ENCODE results near the gene PLIN4. TPM values are rescaled to one million over a fixed set of nuclear protein-coding genes. Genes with fewer than 3 reads are reported as not detected.
"Not testable (repeated sequence)": the region's sequence is repeated elsewhere in the genome, so short reads cannot be mapped to it uniquely, and the experiment has no call there.

The PLIN4 gene
- total RNA-seq, 2 donors from 2014 or later: 0.05 TPM; not detected in 1

GRCh38 chr19:4539169-4539692 lies 20.9 kb upstream of the PLIN4 start:
- Mint-ChIP-seq H3K4me3 (no peak overlapping the region), H3K36me3 (ENCODE audit: low read depth) (no peaks in the 10 kb centered on the region), H3K27me3 (peaks cover 8% of the 10 kb centered on the region), H3K9me3 (no peaks in the 10 kb centered on the region), H3K27ac (no peak overlapping the region), H3K4me1 (no peaks in the 10 kb centered on the region)
- ATAC-seq (replicated peaks): no peak

GRCh38 chr19:4538601-4538954 lies 20.3 kb upstream of the PLIN4 start:
- Mint-ChIP-seq H3K9me3 (no peaks in the 10 kb centered on the region), H3K4me1 (no peaks in the 10 kb centered on the region), H3K4me3 (no peak overlapping the region), H3K27me3 (peaks cover 8% of the 10 kb centered on the region), H3K27ac (no peak overlapping the region), H3K36me3 (ENCODE audit: low read depth) (no peaks in the 10 kb centered on the region)
- ATAC-seq (replicated peaks): no peak

- no peak overlapping the region for H3K4me3 Mint-ChIP-seq
- no peak overlapping the region for H3K27ac Mint-ChIP-seq
- no peak for ATAC-seq (replicated peaks)
- no peaks in the 10 kb centered on the region for H3K9me3 Mint-ChIP-seq
- H3K4me1 Mint-ChIP-seq: no peaks in the 10 kb centered on the region
- peaks cover 12% of the 10 kb centered on the region for H3K27me3 Mint-ChIP-seq
- H3K36me3 Mint-ChIP-seq (ENCODE audit: low read depth): no peaks in the 10 kb centered on the region
These were observed 19.8 kb upstream of the PLIN4 start for GRCh38 chr19:4537953-4538600.

- Mint-ChIP-seq H3K4me1 (no peaks in the 10 kb centered on the region), H3K27ac (no peak overlapping the region), H3K9me3 (no peaks in the 10 kb centered on the region), H3K4me3 (no peak overlapping the region), H3K27me3 (peaks cover 12% of the 10 kb centered on the region), H3K36me3 (ENCODE audit: low read depth) (no peaks in the 10 kb centered on the region)
- ATAC-seq (replicated peaks): no peak
These were observed 18.5 kb upstream of the PLIN4 start for GRCh38 chr19:4536798-4537197.

- Mint-ChIP-seq H3K4me1 (no peaks in the 10 kb centered on the region), H3K27ac (no peak within 1 kb of the TSS), H3K27me3 (peaks cover 12% of the 10 kb centered on the region), H3K9me3 (no peaks in the 10 kb centered on the region), H3K36me3 (ENCODE audit: low read depth) (no peaks in the 10 kb centered on the region), H3K4me3 (no peak within 1 kb of the TSS)
- ATAC-seq (replicated peaks): peak; percentile 29
These were observed 16.8 kb upstream of the PLIN4 start, which contains the start of gene PLIN5 for GRCh38 chr19:4534836-4535658. PLIN5 (minus strand) TSS chr19:4535224; CDS start chr19:4534074, 1,150 bp downstream.

- H3K36me3 Mint-ChIP-seq (ENCODE audit: low read depth): no peaks in the 10 kb centered on the region
- peaks cover 12% of the 10 kb centered on the region for H3K27me3 Mint-ChIP-seq
- no peaks in the 10 kb centered on the region for H3K9me3 Mint-ChIP-seq
- H3K27ac Mint-ChIP-seq: no peak overlapping the region
- H3K4me1 Mint-ChIP-seq: no peaks in the 10 kb centered on the region
- ATAC-seq (replicated peaks): no peak
- no peak overlapping the region for H3K4me3 Mint-ChIP-seq
These were observed 15.6 kb upstream of the PLIN4 start for GRCh38 chr19:4533835-4534424.

- no peaks in the 10 kb centered on the region for H3K4me1 Mint-ChIP-seq
- no peaks in the 10 kb centered on the region for H3K9me3 Mint-ChIP-seq
- H3K36me3 Mint-ChIP-seq (ENCODE audit: low read depth): no peaks in the 10 kb centered on the region
- no peak for ATAC-seq (replicated peaks)
- H3K4me3 Mint-ChIP-seq: no peak overlapping the region
- H3K27ac Mint-ChIP-seq: no peak overlapping the region
- peaks cover 12% of the 10 kb centered on the region for H3K27me3 Mint-ChIP-seq
These were observed 15.0 kb upstream of the PLIN4 start for GRCh38 chr19:4533334-4533733.

- no peaks in the 10 kb centered on the region for H3K36me3 Mint-ChIP-seq (ENCODE audit: low read depth)
- H3K4me3 Mint-ChIP-seq: no peak overlapping the region
- no peak overlapping the region for H3K27ac Mint-ChIP-seq
- H3K27me3 Mint-ChIP-seq: peaks cover 12% of the 10 kb centered on the region
- no peaks in the 10 kb centered on the region for H3K9me3 Mint-ChIP-seq
- no peaks in the 10 kb centered on the region for H3K4me1 Mint-ChIP-seq
- ATAC-seq (replicated peaks): no peak
These were observed 13.4 kb upstream of the PLIN4 start for GRCh38 chr19:4531562-4532165.

- Mint-ChIP-seq H3K36me3 (ENCODE audit: low read depth) (no peaks in the 10 kb centered on the region), H3K9me3 (no peaks in the 10 kb centered on the region), H3K27ac (no peak overlapping the region), H3K4me3 (no peak overlapping the region), H3K4me1 (no peaks in the 10 kb centered on the region), H3K27me3 (peaks cover 7% of the 10 kb centered on the region)
- ATAC-seq (replicated peaks): no peak
These were observed 11.7 kb upstream of the PLIN4 start for GRCh38 chr19:4529924-4530522.

- no peaks in the 10 kb centered on the region for H3K4me1 Mint-ChIP-seq
- ATAC-seq (replicated peaks): no peak
- H3K27ac Mint-ChIP-seq: no peak overlapping the region
- H3K4me3 Mint-ChIP-seq: no peak overlapping the region
- no peaks in the 10 kb centered on the region for H3K9me3 Mint-ChIP-seq
- H3K27me3 Mint-ChIP-seq: peaks cover 7% of the 10 kb centered on the region
- no peaks in the 10 kb centered on the region for H3K36me3 Mint-ChIP-seq (ENCODE audit: low read depth)
These were observed 10.6 kb upstream of the PLIN4 start for GRCh38 chr19:4528843-4529242.

- ATAC-seq (replicated peaks); H3K27ac Mint-ChIP-seq; H3K36me3 Mint-ChIP-seq (ENCODE audit: low read depth); H3K4me1 Mint-ChIP-seq; H3K9me3 Mint-ChIP-seq; H3K4me3 Mint-ChIP-seq; H3K27me3 Mint-ChIP-seq: not testable (repeated sequence)
These were observed 9.1 kb upstream of the PLIN4 start for GRCh38 chr19:4527377-4527776.

GRCh38 chr19:4525563-4526002 lies 7.3 kb upstream of the PLIN4 start:
- Mint-ChIP-seq H3K9me3 (no peaks in the 10 kb centered on the region), H3K4me1 (no peaks in the 10 kb centered on the region), H3K36me3 (ENCODE audit: low read depth) (no peaks in the 10 kb centered on the region), H3K4me3 (no peak overlapping the region), H3K27me3 (peaks cover 3% of the 10 kb centered on the region), H3K27ac (no peak overlapping the region)
- no peak for ATAC-seq (replicated peaks)

GRCh38 chr19:4524808-4525562 lies 6.7 kb upstream of the PLIN4 start:
- Mint-ChIP-seq H3K27ac (no peak overlapping the region), H3K27me3 (no peaks in the 10 kb centered on the region), H3K4me3 (no peak overlapping the region), H3K9me3 (no peaks in the 10 kb centered on the region), H3K36me3 (ENCODE audit: low read depth) (no peaks in the 10 kb centered on the region), H3K4me1 (no peaks in the 10 kb centered on the region)
- peak; percentile 77 for ATAC-seq (replicated peaks)
